Caki2 (cell line): ENCODE data around the gene MAPKAP1. TPM values are rescaled to one million over a fixed set of nuclear protein-coding genes. Genes with fewer than 3 reads are reported as not detected.

Experiments
- DNase-seq: peaks from one replicate; pipeline ENCODE4 v3.0.0-alpha.2; 2015; ENCODE audit warnings: low read depth
- in situ Hi-C: cut with HindIII; loops from 2 replicates; pipeline ENCODE4 v1.10.0; 2016; ENCODE audit warnings: low sequenced_read_pairs, low pct_unique_long_range_greater_than_20kb, mixed read lengths
- total RNA-seq: library from RNA; depleted of rRNA; stranded (reverse); fragments of >200 nt; shearing (Covaris generic); gene quantifications from 2 replicates; pipeline ENCODE4 v1.2.3, GENCODE V29; 2014; ENCODE audit warnings: low replicate concordance; rRNA removed

MAPKAP1 gene
- total RNA-seq, 1 experiment from 2014 or later, result 68.7 TPM

DNA sequence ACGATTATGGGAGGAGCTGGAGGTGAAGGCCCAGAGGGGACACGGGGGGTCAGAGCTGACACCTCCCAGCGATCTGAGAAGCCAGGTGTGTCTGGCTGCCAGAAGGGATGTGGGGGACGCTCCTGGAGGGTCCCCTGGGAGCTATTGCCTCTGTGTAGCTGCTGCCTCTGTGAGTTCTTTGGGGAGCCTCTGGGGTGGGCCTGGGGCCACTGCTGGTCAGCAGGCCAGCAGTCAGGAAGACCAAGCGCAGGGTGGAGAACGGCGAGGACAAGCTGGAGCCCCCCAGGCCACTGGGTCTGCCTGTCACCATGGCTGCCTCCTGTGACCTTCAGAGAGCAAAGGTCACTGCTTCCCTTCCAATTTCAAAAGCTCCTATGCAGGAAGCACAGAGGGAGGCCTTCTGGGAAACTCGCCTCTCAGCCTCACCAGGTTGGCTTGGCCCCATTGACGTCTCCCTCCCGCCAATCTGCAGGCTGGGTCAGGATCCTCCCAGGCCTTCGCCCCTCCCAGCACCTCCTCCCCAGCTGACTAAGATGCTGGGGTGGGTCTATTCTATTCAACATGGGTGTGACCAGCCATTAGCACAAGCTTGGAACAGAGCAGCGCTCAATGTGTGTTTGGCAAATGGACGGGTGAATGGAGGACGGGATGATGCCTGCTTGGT lies 319.0 kb downstream of the MAPKAP1 start:
- no peak for DNase-seq
- in situ Hi-C loops, result no loop called here

Other genes with a start within 250 kb of the MAPKAP1 start
- 9.3 and 44.3 TPM in 2 replicates for gene PBX3, start 40.2 kb upstream of the MAPKAP1 start, total RNA-seq